HK-2 (cell line): Measurements from ENCODE around the gene FAM83D.
"Not testable (repeated sequence)": the region's sequence is repeated elsewhere in the genome, so short reads cannot be mapped to it uniquely, and the experiment has no call there.

Experiments used
- DNase-seq: peaks from one replicate; pipeline ENCODE4 v3.0.0-alpha.2; 2018; ENCODE audit not compliant: unreplicated experiment

The FAM83D gene

GRCh38 chr20:38963745-38964144, 37.5 kb downstream of the FAM83D start:
- no peak for DNase-seq

DNA sequence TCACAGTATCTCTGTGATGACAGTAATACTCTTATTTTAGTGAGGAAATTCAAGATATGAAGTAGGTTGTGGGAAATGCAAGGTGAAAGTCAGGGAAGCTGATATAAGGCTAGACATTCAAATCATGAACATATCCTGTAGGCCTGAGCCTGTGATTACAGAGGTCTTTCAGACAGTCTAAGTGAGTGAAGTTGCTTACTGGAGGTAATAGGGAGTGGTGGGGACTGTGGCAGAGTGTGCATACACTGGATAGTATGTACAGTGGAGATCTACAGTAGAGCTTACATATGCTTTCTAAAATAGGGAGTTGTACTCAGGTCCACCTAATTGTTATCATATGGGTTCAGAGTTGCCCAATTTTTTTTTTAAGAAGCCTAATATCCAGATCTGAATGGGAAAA, 39.0 kb downstream of the FAM83D start:
- no peak for DNase-seq

DNA sequence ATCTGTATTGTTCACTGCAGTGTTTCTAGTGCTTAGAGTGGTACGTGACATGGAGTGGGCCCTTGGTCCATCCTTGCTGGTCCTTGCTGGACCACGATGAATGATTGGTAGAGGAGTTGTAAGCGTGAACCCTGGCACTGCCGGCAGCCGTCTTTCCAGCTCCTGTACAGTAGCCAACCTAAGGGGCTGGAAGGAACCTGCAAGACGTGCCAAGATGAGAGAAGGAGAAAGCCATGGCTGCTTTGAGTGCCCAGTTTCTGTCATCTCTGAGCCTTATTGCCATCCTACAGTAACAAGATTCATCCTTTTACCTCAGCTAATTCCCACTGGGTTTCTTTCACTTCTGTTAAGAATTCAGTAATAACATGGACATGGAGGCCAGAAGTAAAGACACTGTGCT, 41.9 kb downstream of the FAM83D start:
- no peak for DNase-seq

DNA sequence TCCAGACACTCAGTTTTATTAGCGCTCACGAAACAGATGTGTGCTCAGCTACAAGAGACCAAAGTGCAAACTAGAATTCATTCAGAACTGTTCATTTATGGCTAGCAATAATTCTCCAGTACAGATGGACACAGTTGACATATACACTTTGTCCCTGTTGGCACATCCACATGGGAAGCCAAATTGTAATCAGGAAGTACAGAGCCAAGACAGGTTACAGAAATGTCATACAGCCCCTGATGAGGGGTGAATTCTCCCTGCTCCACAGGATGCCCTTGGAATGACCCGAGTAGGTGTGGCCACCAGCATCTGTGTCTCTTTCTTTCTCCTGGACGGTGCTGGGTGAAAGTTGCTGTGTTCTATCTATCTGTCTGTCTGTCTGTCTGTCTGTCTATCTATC, 43.5 kb downstream of the FAM83D start:
- no peak for DNase-seq

DNA sequence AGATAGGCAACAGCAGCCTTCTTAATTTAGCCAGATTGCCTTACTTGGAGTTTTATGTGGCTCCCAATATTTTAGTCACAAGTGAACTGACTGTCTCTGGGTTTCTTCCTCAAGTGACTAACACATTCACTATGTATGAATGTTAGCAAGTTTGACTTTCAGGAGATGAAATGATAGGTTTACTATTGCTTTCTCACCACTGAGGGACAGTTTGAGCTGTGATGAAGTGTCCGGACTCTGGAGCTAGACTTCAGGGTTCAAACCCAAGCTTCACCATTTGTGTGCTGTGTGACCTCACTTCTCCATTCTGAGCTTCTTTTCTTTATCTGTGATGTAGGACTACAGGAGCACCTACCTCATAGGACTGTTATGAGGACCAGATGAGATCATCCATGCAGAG, 44.1 kb downstream of the FAM83D start:
- DNase-seq = peak; percentile 31

GRCh38 chr20:38973107-38973506, 46.9 kb downstream of the FAM83D start:
- DNase-seq = no peak

DNA sequence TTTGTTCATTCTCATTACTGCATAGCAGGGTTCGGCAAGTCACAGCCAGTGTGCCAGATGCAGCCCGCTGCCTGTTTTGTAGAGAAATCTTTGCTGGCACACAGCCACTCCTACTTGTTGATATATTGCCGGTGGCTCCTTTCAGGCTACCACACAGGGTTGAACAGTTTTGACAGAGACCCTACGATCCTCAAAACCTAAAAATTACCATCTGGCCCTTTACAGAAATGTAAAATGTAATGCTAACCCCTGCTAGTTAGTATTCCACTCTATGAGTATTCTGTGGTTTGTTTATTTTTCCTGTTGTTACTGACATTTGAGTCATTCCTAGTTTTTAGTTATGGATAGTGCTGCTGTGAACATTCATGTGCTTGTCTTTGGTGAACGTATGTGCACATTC, 47.4 kb downstream of the FAM83D start:
- DNase-seq = no peak

- DNase-seq = no peak
Measured at GRCh38 chr20:38975539-38976120, 49.4 kb downstream of the FAM83D start.

GRCh38 chr20:38979434-38979833, 53.2 kb downstream of the FAM83D start:
- no peak for DNase-seq

GRCh38 chr20:38979842-38980241, 53.6 kb downstream of the FAM83D start:
- no peak for DNase-seq

DNA sequence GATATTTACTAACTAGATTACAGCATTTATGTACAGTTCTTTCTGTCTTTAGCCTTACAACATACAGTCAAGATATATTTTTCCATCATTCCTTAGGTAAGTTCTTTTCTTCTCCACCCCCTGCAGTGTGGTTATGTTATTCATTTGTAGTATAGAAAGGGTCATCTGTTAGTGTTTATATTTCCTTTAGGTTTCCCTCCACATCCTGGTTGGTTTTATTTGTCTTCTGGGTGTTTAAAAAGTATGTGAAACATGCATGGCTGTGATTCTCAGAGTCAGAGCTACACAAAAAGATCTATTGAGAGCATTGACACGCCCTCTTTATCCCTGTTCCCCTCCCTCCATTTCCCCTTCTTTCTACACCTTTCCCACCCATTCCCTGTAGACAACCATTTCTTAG, 56.1 kb downstream of the FAM83D start:
- no peak for DNase-seq

GRCh38 chr20:38985060-38985459, 58.8 kb downstream of the FAM83D start:
- DNase-seq = no peak

GRCh38 chr20:38985603-38986170, 59.5 kb downstream of the FAM83D start:
- DNase-seq = no peak

DNA sequence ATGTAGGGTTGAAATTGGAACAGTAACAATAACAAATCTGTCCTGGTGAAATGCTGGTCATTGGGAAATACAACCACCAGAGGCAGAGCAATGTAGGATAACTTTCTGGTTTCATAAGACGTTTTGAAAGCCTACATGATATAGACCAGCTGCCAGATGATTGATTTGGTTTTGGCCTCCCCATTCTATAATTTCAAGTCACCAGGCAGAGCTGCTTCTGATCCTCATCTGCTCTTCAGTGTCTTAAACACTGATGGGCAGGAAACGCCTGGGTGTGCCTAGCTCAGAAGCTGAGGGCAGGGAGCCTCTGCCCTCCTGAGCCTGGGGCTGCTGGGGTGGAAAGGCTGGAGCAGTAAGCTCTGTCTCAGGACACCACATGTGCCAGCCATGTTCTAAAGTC, 60.4 kb downstream of the FAM83D start:
- no peak for DNase-seq

GRCh38 chr20:38987777-38988176, 61.6 kb downstream of the FAM83D start:
- no peak for DNase-seq

DNA sequence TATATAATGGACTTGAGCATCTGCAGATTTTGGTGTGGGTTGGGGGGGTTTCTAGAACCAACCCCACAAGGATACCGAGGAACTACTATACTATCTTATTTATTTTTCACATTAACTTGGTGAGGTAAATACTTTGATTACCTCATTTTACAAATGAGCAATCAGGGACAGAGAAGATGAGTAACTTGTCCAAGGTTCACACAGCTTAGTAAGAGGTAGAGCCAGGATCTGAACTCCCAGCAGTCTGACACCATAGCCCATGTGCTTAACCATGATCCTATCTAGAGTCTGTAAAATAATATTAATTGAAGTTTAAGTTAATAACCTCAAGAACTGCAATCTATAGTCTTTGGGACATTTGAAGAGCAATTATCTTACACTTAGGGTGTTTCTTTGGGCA, 64.5 kb downstream of the FAM83D start:
- no peak for DNase-seq

DNA sequence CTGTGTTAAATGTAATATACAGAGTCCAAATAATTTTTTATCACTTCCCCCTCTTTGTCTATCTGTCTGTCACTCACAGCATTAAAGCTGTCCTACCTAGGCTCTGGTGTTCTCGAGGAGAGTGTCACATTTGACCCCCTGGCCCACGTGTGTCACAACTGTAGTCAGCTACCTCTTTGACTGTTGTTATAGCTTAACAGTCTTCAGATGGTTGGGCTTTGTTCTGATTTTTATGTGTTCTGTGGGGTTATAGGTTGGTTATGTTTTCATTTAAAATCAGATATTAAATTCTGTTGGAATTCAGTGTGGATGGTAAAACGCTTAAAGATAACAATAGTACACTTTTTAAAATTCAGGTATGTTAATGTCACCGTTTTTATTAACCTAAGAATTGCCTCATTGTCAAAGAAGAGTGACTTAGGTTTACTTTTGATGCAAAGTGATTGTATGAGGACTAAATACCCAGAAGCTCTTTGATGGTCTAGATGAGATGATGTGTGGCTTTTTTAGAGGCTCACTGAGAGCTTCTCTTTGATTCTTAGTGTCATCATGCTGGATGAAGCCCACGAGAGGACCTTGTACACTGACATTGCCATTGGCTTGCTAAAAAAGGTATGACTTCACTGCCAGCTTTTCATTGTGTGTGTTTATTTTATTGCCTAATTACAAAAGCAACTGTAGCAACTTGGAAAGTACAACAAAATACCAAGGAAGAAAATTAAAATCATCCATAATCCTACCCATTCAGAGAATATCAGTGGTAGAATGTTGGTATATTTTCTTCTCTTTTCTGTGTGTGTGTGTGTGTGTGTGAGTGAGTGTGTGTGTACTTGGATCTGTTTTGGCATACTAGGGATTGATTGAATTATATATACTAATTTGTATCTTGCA, 65.8 kb downstream of the FAM83D start:
- no peak for DNase-seq

DNA sequence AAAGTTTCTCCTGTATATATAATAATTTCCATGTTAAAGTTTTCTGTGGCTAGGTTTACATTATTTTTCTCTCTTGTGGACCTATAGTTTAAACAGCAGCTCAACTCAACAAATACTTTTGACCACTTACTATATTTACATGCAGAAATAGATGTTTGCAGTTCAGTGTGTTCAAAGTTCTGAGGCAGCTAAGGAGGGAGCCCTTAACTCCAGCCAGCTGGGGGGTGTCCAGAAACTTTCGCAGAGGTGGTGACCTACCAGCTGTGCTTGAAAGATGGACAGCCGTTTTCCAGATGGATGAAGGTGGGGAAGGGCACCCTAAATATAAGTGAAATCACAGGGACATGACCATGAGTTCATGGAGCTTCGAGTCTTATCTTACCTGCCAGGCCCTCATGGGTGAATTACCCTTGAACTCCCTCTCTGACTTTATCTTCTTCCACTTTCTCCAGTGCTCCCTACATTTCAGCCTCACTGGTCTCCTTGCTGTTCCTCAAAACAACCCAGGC, 69.4 kb downstream of the FAM83D start:
- no peak for DNase-seq

GRCh38 chr20:38996866-38997265, 70.6 kb downstream of the FAM83D start:
- not testable (repeated sequence) for DNase-seq

GRCh38 chr20:38997622-38998021, 71.4 kb downstream of the FAM83D start:
- DNase-seq = no peak

DNA sequence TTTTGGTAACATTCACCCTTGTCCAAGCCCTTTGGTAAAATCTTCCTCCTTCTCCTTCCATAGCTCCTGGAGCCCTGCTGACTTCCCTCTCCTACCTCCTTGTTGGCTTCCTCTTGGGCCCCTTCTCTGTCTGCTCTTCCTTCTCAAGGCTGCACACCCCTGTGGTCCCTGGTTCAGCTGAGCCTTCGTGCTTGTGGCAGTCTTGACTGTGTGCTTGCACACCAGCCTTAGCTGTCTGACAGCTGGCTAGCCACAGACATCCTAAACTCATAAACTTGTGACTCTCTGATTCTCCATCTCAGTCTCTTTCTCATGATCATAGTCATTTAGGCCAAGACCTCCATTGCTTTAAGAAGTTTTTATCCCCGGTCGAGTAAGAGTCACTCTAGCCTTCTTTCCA, 73.0 kb downstream of the FAM83D start:
- no peak for DNase-seq

DNA sequence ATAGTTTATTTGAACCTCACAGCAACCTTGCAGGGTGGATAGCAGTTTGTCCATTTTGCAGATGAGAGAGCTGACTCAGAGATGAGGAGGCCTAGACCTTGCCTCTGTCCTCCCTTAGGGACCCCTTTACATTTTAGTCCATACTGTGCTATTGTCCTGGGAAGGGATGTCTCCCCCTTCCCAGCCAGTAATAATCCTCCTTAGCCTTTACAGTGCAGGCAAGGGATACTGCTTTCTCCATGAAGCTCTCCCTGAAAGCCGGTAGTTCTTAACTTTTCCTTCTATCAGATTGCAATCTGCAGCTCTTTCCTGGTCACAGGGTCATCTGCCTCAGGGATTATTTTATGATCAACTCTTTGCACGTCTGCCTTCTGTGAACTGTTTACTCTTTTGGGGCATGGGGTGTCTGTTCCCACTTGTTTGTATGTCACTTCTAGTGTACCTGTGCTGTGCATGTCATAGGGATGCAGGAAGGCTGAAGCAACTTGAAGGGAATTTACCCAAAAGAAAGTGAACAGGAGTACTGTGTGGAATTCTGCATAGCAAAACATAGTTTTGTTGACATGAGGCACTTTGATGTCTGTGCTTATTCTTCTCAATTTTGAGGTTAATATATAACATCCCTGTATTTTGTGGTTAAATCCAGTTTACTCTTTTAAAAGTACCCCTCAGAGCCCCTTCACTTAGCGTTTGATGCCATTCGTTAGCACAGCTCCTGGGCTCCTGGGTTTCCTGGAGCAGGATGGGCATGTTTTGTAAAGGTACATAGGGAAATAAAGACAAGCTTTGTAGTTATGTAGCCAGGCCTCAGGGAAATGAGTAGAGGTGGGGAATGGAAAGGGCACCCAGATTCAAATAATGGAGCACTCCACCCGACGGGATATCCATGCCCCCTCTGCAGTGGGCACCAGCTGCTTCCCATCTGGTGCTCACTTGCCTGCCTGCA, 74.0 kb downstream of the FAM83D start:
- DNase-seq = no peak
